ENCODE data around the gene FTSJ3.

GRCh38 chr17:63774969-63775265 lies 52.5 kb downstream of the FTSJ3 start:
- TF ChIP-seq CTCF (IDR thresholded peaks at IDR 0.05; ENCODE audit: insufficient read depth, low read depth, low read length) (no peak), EZH2 (IDR thresholded peaks at IDR 0.05; ENCODE audit: insufficient read depth, low read length) (no peak)

Data from astrocyte (in vitro differentiated cells and primary cell).